IMR-90 (cell line): ENCODE data around the gene IL1A. TPM values are rescaled to one million over a fixed set of nuclear protein-coding genes. Genes with fewer than 3 reads are reported as not detected.

Experiments used
- ATAC-seq: fragments of 200-7000 bp; cut with Tn5 transposase; 2 replicates; pipeline ENCODE4 v1.9.1; 2020; ENCODE audit warnings: low read depth, mild to moderate bottlenecking, moderate library complexity
- BruUV-seq: library from RNA; stranded (reverse); fragments of 400-500 nt; replicated peaks from 2 replicates; lab custom pipeline; 2021; lab: Mats Ljungman, UMichigan
- CTCF ChIA-PET: fragments of 300-600 bp; formaldehyde crosslinking; extraction: SDS; loops from one replicate; lab custom pipeline; 2021; ENCODE audit warnings: antibody characterized with exemption; lab: Yijun Ruan, JAX
- POLR2A ChIA-PET: fragments of 300-600 bp; sonication (Branson Sonifier 250); formaldehyde crosslinking; loops from one replicate; lab custom pipeline; 2022; ENCODE audit warnings: antibody characterized with exemption; ENCODE audit not compliant: unreplicated experiment; lab: Charles Lee
- DNase-seq: peaks from one replicate; pipeline ENCODE4 v3.0.0; 2013
- H2AFZ ChIP-seq: replicated peaks from 2 replicates; pipeline ENCODE3; 2013; ENCODE audit warnings: low read length, mild to moderate bottlenecking; ENCODE audit not compliant: poor library complexity
- H2AK5ac ChIP-seq: 2 replicates; pipeline ENCODE4 v1.6.1; 2013; ENCODE audit warnings: low read depth, low read length, inconsistent platforms
- H2AK9ac ChIP-seq: replicated peaks from 2 replicates; pipeline ENCODE3; 2013; ENCODE audit warnings: mild to moderate bottlenecking, low read depth, low read length, moderate library complexity; ENCODE audit not compliant: poor library complexity
- H2BK120ac ChIP-seq: 2 replicates; pipeline ENCODE4 v1.6.1; 2013; ENCODE audit warnings: low read depth, low read length, inconsistent platforms
- H2BK15ac ChIP-seq: 3 replicates; pipeline ENCODE4 v1.6.1; 2013; ENCODE audit warnings: low read depth, low read length, inconsistent platforms
- H2BK20ac ChIP-seq: 2 replicates; pipeline ENCODE4 v1.6.1; 2013; ENCODE audit warnings: low read depth, mild to moderate bottlenecking, inconsistent platforms, low read length, moderate library complexity
- H2BK5ac ChIP-seq: 2 replicates; pipeline ENCODE4 v1.6.1; 2013; ENCODE audit warnings: mild to moderate bottlenecking, low read depth, low read length, inconsistent platforms; ENCODE audit not compliant: poor library complexity, severe bottlenecking
- H3K14ac ChIP-seq: replicated peaks from 2 replicates; pipeline ENCODE4 v1.6.1; 2013; ENCODE audit warnings: low read depth, low read length, inconsistent platforms
- H3K18ac ChIP-seq: 2 replicates; pipeline ENCODE4 v1.6.1; 2013; ENCODE audit warnings: low read depth, low read length, control low read depth
- H3K23ac ChIP-seq: 2 replicates; pipeline ENCODE4 v1.6.1; 2013; ENCODE audit warnings: low read depth, low read length, inconsistent platforms
- H3K27ac ChIP-seq: 2 replicates; pipeline ENCODE4 v1.5.1; 2013; ENCODE audit warnings: mild to moderate bottlenecking, control low read depth, low read length; ENCODE audit not compliant: insufficient read depth
- H3K27me3 ChIP-seq: 2 replicates; pipeline ENCODE4 v1.6.1; 2013; ENCODE audit warnings: low read length; ENCODE audit not compliant: control insufficient read depth, insufficient read depth
- H3K36me3 ChIP-seq: 2 replicates; pipeline ENCODE4 v1.6.1; 2013; ENCODE audit warnings: low read length, mixed read lengths; ENCODE audit not compliant: control insufficient read depth, insufficient read depth
- H3K4ac ChIP-seq: 2 replicates; pipeline ENCODE4 v1.6.1; 2013; ENCODE audit warnings: low read depth, low read length, inconsistent platforms
- H3K4me1 ChIP-seq: 2 replicates; pipeline ENCODE4 v1.6.1; 2013; ENCODE audit warnings: low read length, mixed read lengths; ENCODE audit not compliant: control insufficient read depth, insufficient read depth
- H3K4me2 ChIP-seq: 2 replicates; pipeline ENCODE4 v1.6.1; 2013; ENCODE audit warnings: low read depth, mild to moderate bottlenecking, control low read depth, low read length, moderate library complexity
- H3K4me3 ChIP-seq: 2 replicates; pipeline ENCODE4 v1.5.1; 2013; ENCODE audit warnings: low read depth, mild to moderate bottlenecking, control low read depth, low read length, moderate library complexity; ENCODE audit not compliant: insufficient read depth
- H3K56ac ChIP-seq: 2 replicates; pipeline ENCODE4 v1.6.1; 2013; ENCODE audit warnings: low read length, inconsistent platforms; ENCODE audit not compliant: insufficient read depth; ENCODE audit errors: extremely low read depth
- H3K79me1 ChIP-seq, 2 experiments: 2 replicates each; pipeline ENCODE4 v1.6.1; 2013; ENCODE audit warnings: low read length in 2 of 2, inconsistent platforms in 1 of 2, low read depth in 1 of 2
- H3K9ac ChIP-seq: 2 replicates; pipeline ENCODE4 v1.6.1; 2013; ENCODE audit warnings: low read depth, low read length, control low read depth
- H3K9me1 ChIP-seq: 2 replicates; pipeline ENCODE4 v1.6.1; 2013; ENCODE audit warnings: low read length, inconsistent platforms; ENCODE audit not compliant: insufficient read depth
- H3K9me3 ChIP-seq: 2 replicates; pipeline ENCODE4 v1.6.1; 2013; ENCODE audit warnings: low read length; ENCODE audit not compliant: control insufficient read depth, insufficient read depth
- H4K20me1 ChIP-seq: 2 replicates; pipeline ENCODE4 v1.6.1; 2013; ENCODE audit warnings: low read length, inconsistent platforms; ENCODE audit not compliant: insufficient read depth
- H4K5ac ChIP-seq: 2 replicates; pipeline ENCODE4 v1.6.1; 2013; ENCODE audit warnings: mild to moderate bottlenecking, low read depth, low read length, control low read depth
- H4K8ac ChIP-seq, 2 experiments: 2 replicates each; pipeline ENCODE4 v1.6.1; 2013; ENCODE audit warnings: low read depth in 2 of 2, low read length in 2 of 2, control low read depth in 1 of 2, inconsistent platforms in 1 of 2
- H4K91ac ChIP-seq: 2 replicates; pipeline ENCODE4 v1.6.1; 2013; ENCODE audit warnings: low read depth, low read length, inconsistent platforms; ENCODE audit not compliant: insufficient read depth
- CTCF ChIP-seq: conservative IDR thresholded peaks from 2 replicates; pipeline ENCODE4 v1.5.1; 2012; ENCODE audit warnings: mild to moderate bottlenecking, low read depth, low read length, improper control_type of control experiment
- WGBS, 2 experiments: methylation state at CpG; one replicate each; pipeline versions ENCODE4 v1.1.5 to v1.1.7; 2013; ENCODE audit warnings: missing lambda C conversion rate in 2 of 2; ENCODE audit not compliant: insufficient read length in 1 of 2; ENCODE audit errors: extremely low coverage in 2 of 2; 5-methylcytosine and 5-hydroxymethylcytosine counted together
- dilution Hi-C: fragments of 300-500 bp; cut with HindIII; formaldehyde crosslinking; loops from one replicate; pipeline ENCODE4 v1.14.3; 2018; ENCODE audit warnings: low sequenced_read_pairs; ENCODE audit not compliant: unreplicated experiment
- in situ Hi-C: fragments of 300-500 bp; cut with MboI; formaldehyde crosslinking; loops from 3 replicates; pipeline ENCODE4 v1.14.3; 2019; ENCODE audit warnings: low sequenced_read_pairs, inconsistent platforms, mixed read lengths
- intact Hi-C: fragments of 100-400 bp; cut with micrococcal nuclease; formaldehyde crosslinking; loops from 2 replicates; pipeline ENCODE4 v1.10.0; 2022
- polyA plus RNA-seq, 3 experiments: library from polyadenylated mRNA; depleted of rRNA; stranded (reverse); fragments of >200 nt; gene quantifications; 2 replicates each; pipeline ENCODE4 v1.2.3, GENCODE V29; 2012; ENCODE audit warnings: low replicate concordance in 1 of 3
- total RNA-seq: library from RNA; depleted of rRNA; stranded (reverse); fragments of >200 nt; gene quantifications from 2 replicates; pipeline ENCODE4 v1.2.3, GENCODE V29; 2012

Gene IL1A
- total and polyA plus RNA-seq, 2 of the 4 experiments (the other 2 are of a cell fraction): 0.48 to 1.1 TPM

GRCh38 chr2:112733871-112734270, 50.4 kb downstream of the IL1A start:
- H2BK5ac ChIP-seq: no peak overlapping the region
- no peaks in the 10 kb centered on the region for H3K9me3 ChIP-seq
- no peaks in the 10 kb centered on the region for H3K27me3 ChIP-seq
- H2BK15ac ChIP-seq: no peak overlapping the region
- no peak overlapping the region for H3K14ac ChIP-seq
- H3K36me3 ChIP-seq: peaks cover 2% of the 10 kb centered on the region; the same call in 1 of the 2 replicates
- no peak overlapping the region for H4K8ac ChIP-seq
- H3K18ac ChIP-seq: no peak overlapping the region
- BruUV-seq: no TSS peak
- no peak overlapping the region for H2AK5ac ChIP-seq
- no peak overlapping the region for H4K5ac ChIP-seq
- no peak overlapping the region for H4K91ac ChIP-seq
- no CpG with 5 or more reads among the region's 1 CpG for WGBS, 2 experiments
- no peak for TF ChIP-seq CTCF
- H3K9ac ChIP-seq: no peak overlapping the region
- ATAC-seq: no peak
- no peak overlapping the region for H3K4me2 ChIP-seq
- H3K56ac ChIP-seq: no peak overlapping the region
- no peak overlapping the region for H2AFZ ChIP-seq
- no peak overlapping the region for H3K27ac ChIP-seq
- no peak overlapping the region for H2BK20ac ChIP-seq
- no peak overlapping the region for H3K4me3 ChIP-seq
- peaks cover 3% of the 10 kb centered on the region; the same call in 1 of the 2 replicates for H3K9me1 ChIP-seq
- H3K4me1 ChIP-seq: peaks cover 1% of the 10 kb centered on the region; the same call in 1 of the 2 replicates
- dilution Hi-C loops (no loop called here), in situ Hi-C loops (no loop called here), intact Hi-C loops (no loop called here)
- no peak overlapping the region for H2AK9ac ChIP-seq
- no peak overlapping the region for H3K23ac ChIP-seq
- POLR2A ChIA-PET: no interaction called here
- no peak for DNase-seq
- H3K4ac ChIP-seq: no peak overlapping the region
- H2BK120ac ChIP-seq: no peak overlapping the region
- H3K79me1 ChIP-seq: no peaks in the 10 kb centered on the region; a peak in 1 of 4 replicates
- CTCF ChIA-PET: interaction anchor here (0.6 kb wide), 1 partner anchor 8 kb away, joined by 3 read pairs; no protein-coding TSS in a partner anchor
- no peaks in the 10 kb centered on the region for H4K20me1 ChIP-seq
